Muscle of leg (tissue), 11 donors: ENCODE measurements around the gene C5. TPM values are rescaled to one million over a fixed set of nuclear protein-coding genes. Genes with fewer than 3 reads are reported as not detected.

Experiments
- DNase-seq: peaks from one replicate; pipeline ENCODE4 v3.0.0; 2013
- H3K27ac ChIP-seq: one replicate; pipeline ENCODE4 v1.5.1; 2013; ENCODE audit warnings: mild to moderate bottlenecking, low read length, control low read depth
- H3K27me3 ChIP-seq: one replicate; pipeline ENCODE4 v1.6.1; 2013; ENCODE audit warnings: low read length; ENCODE audit not compliant: control insufficient read depth, insufficient read depth
- H3K36me3 ChIP-seq: one replicate; pipeline ENCODE4 v1.6.1; 2013; ENCODE audit warnings: low read length; ENCODE audit not compliant: control insufficient read depth, insufficient read depth
- H3K4me1 ChIP-seq: one replicate; pipeline ENCODE4 v1.6.1; 2013; ENCODE audit warnings: low read length; ENCODE audit not compliant: control insufficient read depth, insufficient read depth
- H3K4me3 ChIP-seq: one replicate; pipeline ENCODE4 v1.5.1; 2013; ENCODE audit warnings: low read length, control low read depth
- H3K9me3 ChIP-seq: replicated peaks from 2 replicates; pipeline ENCODE4 v1.6.1; 2013; ENCODE audit warnings: low read depth, low read length; ENCODE audit not compliant: control insufficient read depth
- WGBS: methylation state at CpG from one replicate; pipeline ENCODE4 v1.1.5; 2013; ENCODE audit warnings: missing lambda C conversion rate; ENCODE audit not compliant: insufficient coverage; 5-methylcytosine and 5-hydroxymethylcytosine counted together
- polyA plus RNA-seq, 8 donors: library from polyadenylated mRNA; unstranded; fragments of 120-200 nt; gene quantifications; one replicate each; pipeline versions ENCODE4 v1.2.1 to v1.2.3, GENCODE V29; 2013; ENCODE audit warnings: inconsistent platforms in 1 of 8, low replicate concordance in 1 of 8; ENCODE audit not compliant: insufficient read length in 8 of 8, insufficient read depth in 1 of 8
- total RNA-seq: library from RNA; stranded (reverse); fragments of 120-200 nt; gene quantifications from one replicate; pipeline ENCODE4 v1.2.4, GENCODE V29; 2013

Gene C5
- total and polyA plus RNA-seq, 9 donors, result 6.0 to 9.4 (median 7.6) TPM

DNA sequence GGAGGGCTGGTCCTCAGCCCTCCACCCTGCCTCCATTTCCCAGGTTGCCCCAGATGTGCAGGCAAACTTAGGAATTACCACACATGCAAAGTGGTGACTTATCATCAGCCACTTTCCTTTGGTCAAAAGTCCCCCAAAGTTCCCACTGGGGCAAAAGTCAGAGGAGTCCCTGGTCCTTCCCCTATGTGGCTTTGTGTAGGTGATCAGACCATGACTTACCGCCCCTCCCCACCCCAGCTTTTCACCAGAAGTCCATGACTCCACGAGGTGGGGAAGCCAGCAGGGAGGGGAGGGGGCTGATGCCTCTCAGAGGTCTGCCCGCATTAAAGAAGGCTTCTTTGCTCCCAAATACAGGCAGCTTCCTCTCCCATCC lies 129.3 kb downstream of the C5 start:
- H3K9me3 ChIP-seq, result no peaks in the 10 kb centered on the region
- no peak overlapping the region for H3K4me3 ChIP-seq
- H3K27me3 ChIP-seq, result no peaks in the 10 kb centered on the region
- no peak for DNase-seq
- no peak overlapping the region for H3K27ac ChIP-seq
- H3K36me3 ChIP-seq, result no peaks in the 10 kb centered on the region
- peaks cover 32% of the 10 kb centered on the region for H3K4me1 ChIP-seq
- WGBS, result no CpG with 5 or more reads among the region's 3 CpGs

DNA sequence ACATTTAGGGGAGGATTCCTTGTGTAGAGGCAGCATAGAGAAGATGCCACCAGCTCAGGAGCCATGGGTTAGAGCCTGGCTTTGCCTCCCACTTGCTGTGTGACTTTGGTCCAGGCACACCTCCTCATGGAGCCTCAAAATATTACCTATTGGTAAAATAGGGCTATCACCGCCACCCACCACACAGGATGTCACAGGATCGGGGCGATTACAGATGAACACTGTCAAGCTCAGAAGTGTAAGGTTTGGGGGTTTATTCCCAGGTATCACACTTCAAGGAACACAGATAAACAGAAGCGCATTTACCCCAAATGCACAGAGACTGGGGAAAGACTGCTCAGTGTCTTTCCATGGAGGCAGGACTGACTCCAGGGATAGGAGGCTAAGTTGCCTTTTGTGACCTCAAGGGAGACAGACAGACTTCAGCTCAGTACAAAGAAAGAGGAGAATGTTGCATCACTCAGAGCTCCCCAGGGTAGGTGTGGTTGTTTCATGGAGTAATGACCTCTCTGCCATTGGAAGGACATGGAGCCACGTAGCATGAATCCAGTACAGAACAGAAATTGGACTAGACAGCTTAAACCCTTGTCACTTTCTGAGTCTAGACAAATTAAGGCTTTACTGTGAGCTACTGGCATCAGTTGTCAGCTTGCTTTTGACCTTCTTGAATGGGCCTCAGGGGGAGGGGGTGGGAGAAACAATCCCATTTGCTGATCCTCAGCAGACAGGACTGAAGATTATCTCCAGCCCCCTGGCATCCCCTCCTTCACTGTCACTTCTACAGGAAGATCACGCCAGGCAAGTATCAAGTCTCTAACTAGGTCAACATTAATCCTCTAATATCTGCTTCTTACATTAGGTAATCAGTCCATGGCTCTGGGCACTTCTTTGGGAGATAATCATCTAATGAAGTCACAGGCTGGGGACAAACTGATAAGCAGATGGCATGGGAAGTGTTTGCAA lies 130.0 kb downstream of the C5 start:
- H3K27ac ChIP-seq, result peak overlapping the region; percentile 7
- no peaks in the 10 kb centered on the region for H3K27me3 ChIP-seq
- DNase-seq, result no peak
- peaks cover 32% of the 10 kb centered on the region for H3K4me1 ChIP-seq
- H3K4me3 ChIP-seq, result no peak overlapping the region
- no peaks in the 10 kb centered on the region for H3K36me3 ChIP-seq
- H3K9me3 ChIP-seq, result no peaks in the 10 kb centered on the region
- WGBS, result 72% methylated on average over 2 of the region's 6 CpGs

DNA sequence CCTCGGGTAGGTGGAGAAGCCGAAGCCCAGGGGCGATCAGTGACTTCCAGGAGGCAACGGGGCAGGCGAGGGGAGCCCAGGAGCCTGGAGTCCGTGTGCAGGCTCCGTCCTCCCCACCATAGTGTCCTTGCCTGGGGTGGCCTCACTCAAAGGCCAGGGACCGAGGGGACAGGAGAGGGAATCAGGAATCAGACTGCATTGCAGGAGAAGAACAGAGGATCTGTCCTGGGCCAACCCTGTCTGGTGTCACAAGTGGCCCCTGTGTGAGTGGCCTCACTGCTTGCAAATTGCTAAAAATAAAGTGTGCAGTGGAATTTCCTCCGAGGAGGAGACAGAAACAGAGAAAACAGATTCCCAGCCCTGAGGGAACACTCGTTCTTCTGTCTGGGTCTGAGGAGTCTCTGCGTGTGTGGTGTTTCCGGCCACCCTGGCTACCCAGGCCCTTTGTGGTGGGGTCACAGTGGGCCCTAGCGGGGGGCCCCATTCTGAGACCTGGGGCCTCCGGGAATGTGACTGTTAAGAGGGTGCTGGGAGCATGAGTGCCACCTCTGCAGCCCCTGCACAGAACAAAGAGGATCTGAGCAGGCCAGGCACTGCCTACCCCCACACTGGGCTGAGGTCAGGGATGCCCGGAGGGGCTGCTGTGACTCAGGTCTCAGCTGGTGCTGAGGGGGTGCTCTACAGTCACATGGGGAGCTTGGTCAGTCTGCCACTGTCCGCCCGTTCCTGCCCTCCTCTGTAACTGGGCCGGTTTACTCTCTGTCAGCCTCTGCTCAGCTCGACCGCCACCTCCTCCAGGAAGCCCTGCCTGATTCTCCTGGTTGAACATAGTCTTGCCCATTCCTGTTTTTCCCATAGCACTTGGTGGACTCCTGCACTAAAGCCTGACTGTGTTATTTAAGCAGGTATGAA lies 130.9 kb downstream of the C5 start:
- 55% methylated on average over 10 of the region's 20 CpGs for WGBS
- H3K27me3 ChIP-seq, result no peaks in the 10 kb centered on the region
- H3K4me3 ChIP-seq, result no peak overlapping the region
- peak; percentile 54 for DNase-seq
- H3K9me3 ChIP-seq, result no peaks in the 10 kb centered on the region
- no peaks in the 10 kb centered on the region for H3K36me3 ChIP-seq
- peaks cover 32% of the 10 kb centered on the region for H3K4me1 ChIP-seq
- H3K27ac ChIP-seq, result peak overlapping the region; percentile 42

DNA sequence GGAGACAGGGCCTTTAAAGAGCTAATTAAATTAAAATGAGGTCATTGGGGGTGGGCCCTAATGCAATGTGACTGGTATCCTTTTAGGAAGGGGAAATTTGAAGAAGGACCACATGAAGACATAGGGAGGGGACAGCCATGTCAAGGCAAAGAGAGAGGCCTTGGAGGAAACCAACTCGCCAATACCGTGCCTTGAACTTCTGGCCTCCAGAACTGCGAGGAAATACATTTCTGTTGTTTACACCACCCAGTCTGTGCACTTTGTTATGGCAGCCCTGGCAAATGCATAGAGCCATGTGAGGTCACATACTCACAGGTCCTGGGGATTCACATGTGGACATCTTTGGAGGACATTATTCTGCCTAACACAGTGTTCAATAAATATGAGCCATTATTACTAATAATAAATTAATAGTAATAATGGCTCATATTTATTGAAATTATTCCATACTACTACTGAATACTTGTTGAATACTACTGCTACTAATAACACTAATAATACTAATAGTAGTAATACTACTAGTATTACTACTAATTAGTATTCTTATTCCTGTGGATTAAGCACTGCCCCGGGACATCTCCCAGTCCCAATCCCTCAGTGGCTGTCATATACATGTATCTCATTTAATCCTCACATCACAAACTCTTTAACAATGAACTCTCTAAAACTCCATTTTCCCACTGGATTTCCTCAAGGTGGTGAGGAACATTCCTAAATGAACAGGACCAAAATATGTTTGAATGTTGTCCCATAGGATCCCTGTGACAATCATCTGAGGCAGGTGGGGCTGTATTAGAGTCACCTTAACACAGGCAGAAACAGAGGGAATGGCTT lies 131.9 kb downstream of the C5 start:
- Histone ChIP-seq H3K4me3 (no peak overlapping the region), H3K27ac (no peak overlapping the region), H3K36me3 (no peaks in the 10 kb centered on the region), H3K4me1 (peaks cover 32% of the 10 kb centered on the region), H3K27me3 (no peaks in the 10 kb centered on the region), H3K9me3 (no peaks in the 10 kb centered on the region)
- 100% methylated on average over 3 of the region's 4 CpGs for WGBS
- no peak for DNase-seq

DNA sequence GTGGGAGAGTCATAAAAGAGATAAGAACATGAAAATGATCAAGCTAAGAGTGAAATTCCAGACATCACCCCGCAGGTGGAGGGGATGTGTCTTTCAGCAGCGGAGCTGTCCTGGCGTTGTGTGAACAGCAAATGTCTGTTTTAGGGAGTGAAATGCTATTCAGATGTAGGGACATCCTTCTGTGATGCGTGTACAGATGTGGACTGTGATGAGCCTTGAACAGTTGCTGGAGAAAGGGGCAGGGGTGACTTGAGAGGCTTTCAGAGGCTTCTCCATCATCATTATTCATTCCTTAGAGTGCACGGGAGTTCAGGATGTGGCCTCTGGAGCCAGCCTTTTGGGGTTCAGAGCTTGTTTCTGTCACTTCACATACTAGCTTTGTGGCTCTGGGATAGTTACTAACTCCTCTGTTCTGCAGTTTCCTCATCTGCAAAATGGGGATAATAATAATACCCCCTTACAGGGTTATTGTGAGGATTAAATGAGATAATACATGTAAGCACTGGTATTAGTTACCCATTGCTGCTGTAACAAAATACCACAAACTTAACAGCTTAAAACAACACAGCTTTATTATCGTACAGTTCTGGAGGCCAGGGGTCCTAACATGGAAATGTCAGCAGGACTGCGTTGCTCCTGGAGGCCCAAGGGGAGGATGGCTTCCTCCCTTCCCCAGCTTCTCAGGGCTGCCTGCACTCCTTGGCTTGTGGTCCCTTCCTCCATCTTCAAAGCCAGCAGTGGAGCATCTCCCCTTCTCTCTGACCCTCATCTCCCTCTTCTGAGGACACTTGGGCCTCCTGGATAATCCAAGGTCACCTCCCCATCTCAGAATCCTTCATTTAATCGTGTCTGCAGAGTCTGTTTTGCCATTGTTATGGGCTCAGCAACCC lies 132.8 kb downstream of the C5 start:
- Histone ChIP-seq H3K27ac (no peak overlapping the region), H3K9me3 (no peaks in the 10 kb centered on the region), H3K36me3 (no peaks in the 10 kb centered on the region), H3K27me3 (no peaks in the 10 kb centered on the region), H3K4me3 (no peak overlapping the region), H3K4me1 (peaks cover 32% of the 10 kb centered on the region)
- DNase-seq, result no peak
- WGBS, result 80% methylated on average over 5 of the region's 8 CpGs

DNA sequence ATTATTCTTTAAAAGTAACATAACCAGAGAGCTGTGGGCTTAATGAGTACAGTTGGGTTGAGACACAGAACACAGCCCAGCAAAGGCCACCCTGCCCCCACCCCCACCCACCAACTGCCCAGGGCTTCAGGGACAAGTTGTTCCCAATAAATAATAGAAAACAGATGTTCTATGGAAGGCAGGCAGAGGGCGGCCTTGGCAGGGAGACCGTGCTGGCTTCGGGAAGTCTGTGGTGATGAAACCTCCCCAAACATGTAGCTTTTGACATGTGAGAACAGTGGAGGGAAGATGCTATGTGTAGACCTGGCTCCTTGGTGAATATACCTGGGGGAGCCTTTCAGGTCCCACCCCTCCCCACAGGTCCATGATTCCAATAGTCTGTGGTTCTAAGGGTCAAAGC lies 133.5 kb downstream of the C5 start:
- peaks cover 28% of the 10 kb centered on the region for H3K4me1 ChIP-seq
- H3K27ac ChIP-seq, result no peak overlapping the region
- H3K27me3 ChIP-seq, result no peaks in the 10 kb centered on the region
- H3K9me3 ChIP-seq, result no peaks in the 10 kb centered on the region
- no CpG with 5 or more reads among the region's 3 CpGs for WGBS
- DNase-seq, result peak; percentile 64
- no peaks in the 10 kb centered on the region for H3K36me3 ChIP-seq
- no peak overlapping the region for H3K4me3 ChIP-seq

DNA sequence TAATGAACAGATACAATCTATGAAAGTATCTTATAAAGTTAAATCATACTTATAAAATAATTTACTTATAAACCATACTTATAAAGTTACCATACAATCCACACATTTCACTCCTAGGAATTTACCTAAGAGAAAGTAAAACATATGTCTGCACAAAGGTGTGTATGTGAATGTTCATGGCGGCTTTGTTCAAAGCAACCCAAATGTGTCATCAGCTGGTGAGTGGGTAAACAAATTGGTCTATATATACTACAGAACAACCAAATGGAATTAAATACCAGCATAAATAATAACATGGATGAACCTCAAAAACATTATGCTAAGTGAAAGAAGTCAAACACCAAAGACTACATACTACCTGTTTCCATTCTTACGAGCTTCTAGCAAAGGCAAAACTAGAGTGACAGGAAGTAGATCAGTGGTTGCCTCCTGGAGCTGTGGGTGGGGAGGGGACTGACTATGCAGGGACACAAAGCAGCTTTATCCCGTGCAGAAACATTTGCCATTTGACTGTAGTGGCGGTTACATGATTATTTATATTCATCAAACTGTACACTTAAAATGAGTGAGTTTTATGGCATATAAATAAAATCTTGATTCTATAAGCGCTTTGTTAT lies 134.1 kb downstream of the C5 start:
- no peaks in the 10 kb centered on the region for H3K27me3 ChIP-seq
- H3K27ac ChIP-seq, result no peak overlapping the region
- H3K36me3 ChIP-seq, result no peaks in the 10 kb centered on the region
- no peaks in the 10 kb centered on the region for H3K9me3 ChIP-seq
- no peak for DNase-seq
- WGBS, result no CpG with 5 or more reads among the region's 5 CpGs
- no peak overlapping the region for H3K4me3 ChIP-seq
- peaks cover 28% of the 10 kb centered on the region for H3K4me1 ChIP-seq

DNA sequence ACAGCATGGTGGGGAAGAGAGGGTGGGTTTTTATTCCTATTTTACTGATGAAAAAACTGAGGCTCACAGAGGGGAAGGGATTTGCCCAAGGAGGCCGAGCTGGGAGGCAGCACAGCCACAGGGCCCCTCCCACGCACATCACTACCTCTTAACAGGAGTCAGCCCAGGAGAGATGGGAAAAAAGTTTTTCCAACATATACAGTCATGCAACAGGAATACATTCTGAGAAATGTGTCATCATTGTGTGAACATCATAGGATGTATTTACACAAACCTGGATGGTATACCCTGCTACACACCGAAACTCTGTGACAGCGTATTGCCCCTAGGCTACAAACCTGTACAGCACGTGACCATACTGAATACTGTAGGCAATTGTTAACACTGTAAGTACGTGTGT lies 135.1 kb downstream of the C5 start:
- no peak for DNase-seq
- no CpG with 5 or more reads among the region's 6 CpGs for WGBS
- Histone ChIP-seq H3K27me3 (no peaks in the 10 kb centered on the region), H3K27ac (no peak overlapping the region), H3K4me3 (no peak overlapping the region), H3K4me1 (peaks cover 21% of the 10 kb centered on the region), H3K36me3 (peaks cover under 1% of the 10 kb centered on the region), H3K9me3 (no peaks in the 10 kb centered on the region)

DNA sequence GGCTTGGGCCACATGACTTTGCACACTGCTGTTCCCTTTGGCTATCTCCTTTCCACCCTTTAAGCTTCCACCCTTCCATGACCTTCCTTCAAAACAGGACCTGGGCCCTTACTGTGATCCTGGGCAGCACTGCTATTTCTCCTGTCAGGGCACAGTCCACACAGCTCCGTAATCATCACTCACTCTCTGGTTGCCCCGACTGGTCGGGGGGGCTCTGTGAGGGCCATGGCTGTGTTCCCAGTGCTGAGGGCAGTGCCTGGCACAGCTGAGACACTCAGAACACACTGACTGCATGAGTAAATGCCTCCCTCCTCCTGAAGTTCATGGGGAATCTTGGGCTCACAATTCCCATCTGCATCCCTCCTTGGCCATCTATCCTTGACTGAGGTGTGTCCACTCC lies 135.7 kb downstream of the C5 start:
- Histone ChIP-seq H3K9me3 (no peaks in the 10 kb centered on the region), H3K27ac (no peak overlapping the region), H3K4me1 (peaks cover 16% of the 10 kb centered on the region), H3K4me3 (no peak overlapping the region), H3K27me3 (no peaks in the 10 kb centered on the region), H3K36me3 (peaks cover 4% of the 10 kb centered on the region)
- WGBS, result 83% methylated on average over 3 of the region's 3 CpGs
- no peak for DNase-seq
